HCT116 (cell line): ENCODE measurements around the gene ZNF835. TPM values are rescaled to one million over a fixed set of nuclear protein-coding genes. Genes with fewer than 3 reads are reported as not detected.

Experiments
- ATAC-seq: fragments of 200-7000 bp; cut with Tn5 transposase; 2 replicates; pipeline ENCODE4 v1.9.1; 2020; ENCODE audit warnings: mild to moderate bottlenecking, moderate library complexity
- BruUV-seq: library from RNA; stranded (reverse); fragments of 400-500 nt; replicated peaks from 2 replicates; lab custom pipeline; 2021; lab: Mats Ljungman, UMichigan
- CTCF ChIA-PET: fragments of 300-600 bp; sonication (Branson Sonifier 250); formaldehyde crosslinking; loops from one replicate; lab custom pipeline; 2021; ENCODE audit warnings: antibody characterized with exemption; lab: Charles Lee
- POLR2A ChIA-PET: fragments of 300-600, 350-600 bp; sonication (Branson Sonifier 250); formaldehyde crosslinking; loops from one replicate; lab custom pipeline; 2021; ENCODE audit warnings: antibody characterized with exemption; lab: Charles Lee
- RAD21 ChIA-PET, 2 experiments: fragments of 300-600 bp; sonication (Branson Sonifier 250); formaldehyde crosslinking; loops; one replicate each; lab custom pipeline; 2023; ENCODE audit warnings: low total read pairs in 2 of 2; ENCODE audit not compliant: uncharacterized antibody in 2 of 2, unreplicated experiment in 2 of 2, low non-redundant PET in 1 of 2; lab: Charles Lee
- DNase-seq: peaks from one replicate; pipeline ENCODE4 v3.0.0-alpha.2; 2010; ENCODE audit warnings: low read depth, low spot score
- H2AFZ ChIP-seq: fragments of 200-600 bp; shearing (Covaris generic), sonication (generic); 2 replicates; pipeline ENCODE4 v1.6.1; 2017; ENCODE audit warnings: low read depth, mixed run types, mixed read lengths, antibody characterized with exemption, low read length; ENCODE audit not compliant: poor library complexity, severe bottlenecking
- H3K27ac ChIP-seq: 2 replicates; pipeline ENCODE4 v1.5.1; 2012; ENCODE audit warnings: low read depth, low read length
- H3K27me3 ChIP-seq: fragments of 200-600 bp; sonication (generic); 2 replicates; pipeline ENCODE4 v1.6.1; 2016; ENCODE audit warnings: mixed run types, low read length, mixed read lengths; ENCODE audit not compliant: insufficient read depth
- H3K36me3 ChIP-seq, 2 experiments: fragments of 200-500 bp in 1 of 2; fragments of 200-600 bp in 1 of 2; sonication (Bioruptor generic) in 1 of 2; sonication (generic) in 1 of 2; 2 replicates each; pipeline versions ENCODE4 v1.5.1 to v1.6.1; 2014 to 2016; ENCODE audit warnings: low read length in 2 of 2, inconsistent platforms in 1 of 2, mixed read lengths in 1 of 2, mixed run types in 1 of 2; ENCODE audit not compliant: insufficient read depth in 2 of 2, control insufficient read depth in 1 of 2
- H3K4me1 ChIP-seq, 2 experiments: fragments of 200-600 bp in 1 of 2; sonication (generic) in 1 of 2; 2 replicates each; pipeline versions ENCODE4 v1.5.1 to v1.6.1; 2012 to 2017; ENCODE audit warnings: low read length in 2 of 2, inconsistent platforms in 1 of 2, mild to moderate bottlenecking in 1 of 2, mixed read lengths in 1 of 2, mixed run types in 1 of 2, moderate library complexity in 1 of 2; ENCODE audit not compliant: insufficient read depth in 2 of 2, control insufficient read depth in 1 of 2
- H3K4me2 ChIP-seq: fragments of 200-600 bp; sonication (generic); 2 replicates; pipeline ENCODE4 v1.6.1; 2017; ENCODE audit warnings: mixed run types, low read length, mixed read lengths
- H3K4me3 ChIP-seq, 2 experiments: fragments of 200-600 bp in 1 of 2; sonication (generic) in 1 of 2; replicated peaks in 1 of 2; 2 replicates each; pipeline ENCODE4 v1.5.1; 2011 to 2016; ENCODE audit warnings: low read length in 2 of 2, control low read depth in 1 of 2, low read depth in 1 of 2, mild to moderate bottlenecking in 1 of 2, mixed read lengths in 1 of 2, mixed run types in 1 of 2
- H3K79me2 ChIP-seq: fragments of 200-600 bp; sonication (generic); 2 replicates; pipeline ENCODE4 v1.6.1; 2017; ENCODE audit warnings: mild to moderate bottlenecking, mixed run types, low read length, moderate library complexity, mixed read lengths; ENCODE audit not compliant: insufficient read depth
- H3K9ac ChIP-seq: fragments of 200-600 bp; sonication (generic); 2 replicates; pipeline ENCODE4 v1.6.1; 2016; ENCODE audit warnings: low read length, mixed read lengths
- H3K9me2 ChIP-seq: fragments of 200-600 bp; sonication (generic), shearing (Covaris generic); 2 replicates; pipeline ENCODE4 v1.6.1; 2017; ENCODE audit warnings: mixed run types, mild to moderate bottlenecking, moderate library complexity; ENCODE audit not compliant: insufficient read depth
- H3K9me3 ChIP-seq, 2 experiments: fragments of 200-500 bp in 1 of 2; fragments of 200-600 bp in 1 of 2; sonication (Bioruptor generic) in 1 of 2; sonication (generic) in 1 of 2; 2 replicates each; pipeline ENCODE4 v1.6.1; 2014 to 2017; ENCODE audit warnings: low read length in 2 of 2, mixed read lengths in 2 of 2, inconsistent platforms in 1 of 2, low read depth in 1 of 2, mild to moderate bottlenecking in 1 of 2, mixed run types in 1 of 2, moderate library complexity in 1 of 2; ENCODE audit not compliant: control insufficient read depth in 1 of 2, insufficient read depth in 1 of 2
- H4K20me1 ChIP-seq: fragments of 200-600 bp; sonication (generic), shearing (Covaris generic); 2 replicates; pipeline ENCODE4 v1.6.1; 2017; ENCODE audit warnings: mixed run types, mild to moderate bottlenecking, moderate library complexity; ENCODE audit not compliant: insufficient read depth
- ATF3 ChIP-seq: IDR thresholded peaks from 2 replicates; pipeline ENCODE4 v1.6.1; 2012
- CEBPB ChIP-seq: IDR thresholded peaks from 2 replicates; pipeline ENCODE4 v1.6.1; 2012; ENCODE audit warnings: low read depth
- CTCF ChIP-seq, 3 experiments: fragments of 200-600 bp in 1 of 3; sonication (generic) in 1 of 3; IDR thresholded peaks in 2 of 3; conservative IDR thresholded peaks in 1 of 3; 2 replicates each; pipeline ENCODE4 v1.5.1; 2012 to 2017; ENCODE audit warnings: low read depth in 2 of 3, low read length in 2 of 3, antibody characterized with exemption in 1 of 3, borderline replicate concordance in 1 of 3, control low read depth in 1 of 3, mild to moderate bottlenecking in 1 of 3, mixed read lengths in 1 of 3, mixed run types in 1 of 3, moderate library complexity in 1 of 3; ENCODE audit not compliant: insufficient read depth in 1 of 3
- EGR1 ChIP-seq: IDR thresholded peaks from 2 replicates; pipeline ENCODE4 v1.6.1; 2012; ENCODE audit warnings: low read depth
- EZH2phosphoT487 ChIP-seq: fragments of 200-600 bp; IDR thresholded peaks from 2 replicates; pipeline ENCODE4 v1.6.1; 2018; ENCODE audit warnings: antibody characterized with exemption, borderline replicate concordance
- FOSL1 ChIP-seq: IDR thresholded peaks from 2 replicates; pipeline ENCODE4 v1.6.1; 2012; ENCODE audit warnings: low read depth
- JUND ChIP-seq: IDR thresholded peaks from 2 replicates; pipeline ENCODE4 v1.6.1; 2012
- POLR2A ChIP-seq: IDR thresholded peaks from 2 replicates; pipeline ENCODE4 v1.7.0; 2011; ENCODE audit warnings: borderline replicate concordance; ENCODE audit not compliant: insufficient read depth, insufficient read length; ENCODE audit errors: extremely low read depth
- POLR2AphosphoS5 ChIP-seq: IDR thresholded peaks from 2 replicates; pipeline ENCODE4 v1.6.1; 2011; ENCODE audit warnings: mild to moderate bottlenecking, low read depth, low read length, moderate library complexity
- RAD21 ChIP-seq: IDR thresholded peaks from 2 replicates; pipeline ENCODE4 v1.6.1; 2012; ENCODE audit warnings: low read depth, mild to moderate bottlenecking
- REST ChIP-seq: IDR thresholded peaks from 2 replicates; pipeline ENCODE4 v1.6.1; 2012; ENCODE audit warnings: low read depth
- TCF7L2 ChIP-seq: IDR thresholded peaks from 2 replicates; pipeline ENCODE4 v1.7.0; 2011; ENCODE audit warnings: borderline replicate concordance, inconsistent platforms; ENCODE audit not compliant: insufficient read depth, insufficient read length; ENCODE audit errors: extremely low read depth
- ZBTB33 ChIP-seq: IDR thresholded peaks from 2 replicates; pipeline ENCODE4 v1.6.1; 2011; ENCODE audit warnings: mild to moderate bottlenecking, low read length, moderate library complexity; ENCODE audit not compliant: insufficient replicate concordance; ENCODE audit errors: extremely low read depth
- ZNF274 ChIP-seq: fragments of 200-500 bp; sonication (Bioruptor generic); IDR thresholded peaks from 2 replicates; pipeline ENCODE4 v1.6.1; 2014; ENCODE audit warnings: mild to moderate bottlenecking, low read depth, low read length, inconsistent platforms
- intact Hi-C: fragments of 100-400 bp; cut with micrococcal nuclease; formaldehyde crosslinking; loops from 2 replicates; pipeline ENCODE4 v1.10.0; 2022
- total RNA-seq: library from RNA; stranded (reverse); gene quantifications from one replicate; pipeline ENCODE4 v1.2.1, GENCODE V29; 2021; ENCODE audit not compliant: unreplicated experiment

The ZNF835 gene
- total RNA-seq, 1 experiment from 2014 or later, result not detected

- POLR2A ChIA-PET, result no interaction called here
- ATAC-seq (no peak), DNase-seq (no peak)
- RAD21 ChIA-PET, result no interaction called here
- Histone ChIP-seq H4K20me1 (no peaks in the 10 kb centered on the region), H3K9me2 (no peaks in the 10 kb centered on the region), H3K4me3 (no peak overlapping the region), H3K27ac (no peak overlapping the region), H3K9ac (no peak overlapping the region), H3K4me1 (no peaks in the 10 kb centered on the region), H3K9me3 (peaks cover 7 to 24% of the 10 kb centered on the region in 2 experiments; a peak in 2 of 4 replicates), H2AFZ (no peak overlapping the region), H3K79me2 (no peaks in the 10 kb centered on the region), H3K27me3 (no peaks in the 10 kb centered on the region), H3K4me2 (no peak overlapping the region), H3K36me3 (no peaks in the 10 kb centered on the region)
- BruUV-seq, result no TSS peak
- TF ChIP-seq TCF7L2, result no peak
- no peak for TF ChIP-seq JUND
- no peak for TF ChIP-seq EGR1
- TF ChIP-seq EZH2phosphoT487, result no peak
- TF ChIP-seq ZNF274, result no peak
- TF ChIP-seq REST, result no peak
- no peak for TF ChIP-seq RAD21
- TF ChIP-seq CTCF (IDR thresholded peaks at IDR 0.05 in 2 of 3, conservative IDR thresholded peaks at IDR 0.05 in 1 of 3; ENCODE audit: borderline replicate concordance in 1 of 3, insufficient read depth in 1 of 3, low read depth in 2 of 3, low read length in 2 of 3), result no peak
- TF ChIP-seq ZBTB33, result no peak
- TF ChIP-seq ATF3, result no peak
- no peak for TF ChIP-seq POLR2A
- TF ChIP-seq CEBPB, result no peak
- no peak for TF ChIP-seq POLR2AphosphoS5
- no peak for TF ChIP-seq FOSL1
- intact Hi-C loops, result no loop called here
- CTCF ChIA-PET, result no interaction called here
Measured at GRCh38 chr19:56619121-56619520, 52.4 kb downstream of the ZNF835 start.
